ENCODE data around the gene GPATCH3. TPM values are rescaled to one million over a fixed set of nuclear protein-coding genes. Genes with fewer than 3 reads are reported as not detected.
A peak's percentile ranks its signal among the peaks of the same experiment; 100 is the strongest.
"Not testable (repeated sequence)": the region's sequence is repeated elsewhere in the genome, so short reads cannot be mapped to it uniquely, and the experiment has no call there.

GPATCH3 gene
- polyA plus RNA-seq, 12 donors: 7.4 to 12.3 (median 10.1) TPM; not detected in 1

- no peak for DNase-seq
Observed at GRCh38 chr1:26877326-26877725, 22.9 kb downstream of the GPATCH3 start.

GRCh38 chr1:26874896-26875295 lies 25.4 kb downstream of the GPATCH3 start:
- no peak for DNase-seq

- DNase-seq: not testable (repeated sequence)
Observed at GRCh38 chr1:26873097-26873496, 27.2 kb downstream of the GPATCH3 start.

- DNase-seq: peak; percentile 97
Observed at GRCh38 chr1:26864610-26865480, 35.4 kb downstream of the GPATCH3 start.

GRCh38 chr1:26863685-26864077 lies 36.6 kb downstream of the GPATCH3 start:
- DNase-seq: no peak

GRCh38 chr1:26862781-26863684 lies 37.2 kb downstream of the GPATCH3 start, which contains the start of gene SFN:
Gene SFN (plus strand): TSS chr1:26863149. CDS start chr1:26863213, 64 bp downstream.
- DNase-seq: no peak

- no peak for DNase-seq
Observed at GRCh38 chr1:26861889-26862378, 38.3 kb downstream of the GPATCH3 start.

- DNase-seq: no peak
Observed at GRCh38 chr1:26861286-26861701, 39.0 kb downstream of the GPATCH3 start.

GRCh38 chr1:26858891-26859640 lies 41.2 kb downstream of the GPATCH3 start:
- DNase-seq: no peak

- no peak for DNase-seq
Observed at GRCh38 chr1:26858160-26858559, 42.1 kb downstream of the GPATCH3 start.

GRCh38 chr1:26857473-26858060 lies 42.7 kb downstream of the GPATCH3 start:
- no peak for DNase-seq

GRCh38 chr1:26856604-26857469 lies 43.4 kb downstream of the GPATCH3 start:
- DNase-seq: no peak

- no peak for DNase-seq
Observed at GRCh38 chr1:26856181-26856580, 44.1 kb downstream of the GPATCH3 start.

GRCh38 chr1:26855636-26856035 lies 44.6 kb downstream of the GPATCH3 start:
- DNase-seq: no peak

- no peak for DNase-seq
Observed at GRCh38 chr1:26854906-26855305, 45.4 kb downstream of the GPATCH3 start.

- no peak for DNase-seq
Observed at GRCh38 chr1:26853600-26853999, 46.7 kb downstream of the GPATCH3 start.

- DNase-seq: peak; percentile 45
Observed at GRCh38 chr1:26853156-26853555, 47.1 kb downstream of the GPATCH3 start.

GRCh38 chr1:26852701-26853100 lies 47.6 kb downstream of the GPATCH3 start:
- no peak for DNase-seq

- DNase-seq: no peak
Observed at GRCh38 chr1:26851106-26851684, 49.1 kb downstream of the GPATCH3 start.

Data from muscle of arm (tissue), 12 donors.